Spleen (tissue), 11 donors: ENCODE data around the gene TP53BP1. TPM values are rescaled to one million over a fixed set of nuclear protein-coding genes. Genes with fewer than 3 reads are reported as not detected.

Experiments used
- DNase-seq: peaks from one replicate; pipeline ENCODE4 v3.0.0-alpha.2; 2020
- H3K27ac ChIP-seq, 8 donors: fragments of 200-600 bp; sonication (generic) in 7 of 8; 1 replicate in 4 of 8; 2 replicates in 4 of 8; pipeline versions ENCODE4 v1.5.0 to v1.8.0; 2016 to 2021; ENCODE audit warnings: inconsistent platforms in 4 of 8, mild to moderate bottlenecking in 4 of 8, moderate library complexity in 1 of 8
- H3K27me3 ChIP-seq, 7 donors: fragments of 200-600 bp; sonication (generic) in 6 of 7; replicated peaks in 1 of 7; 1 replicate in 4 of 7; 2 replicates in 3 of 7; pipeline versions ENCODE4 v1.5.0 to v1.8.0; 2016 to 2021; ENCODE audit warnings: inconsistent platforms in 3 of 7, mild to moderate bottlenecking in 1 of 7
- H3K36me3 ChIP-seq, 6 donors: fragments of 200-600 bp; sonication (generic) in 5 of 6; 1 replicate in 4 of 6; 2 replicates in 2 of 6; pipeline versions ENCODE4 v1.5.0 to v1.8.0; 2016 to 2021; ENCODE audit warnings: inconsistent platforms in 2 of 6
- H3K4me1 ChIP-seq, 6 donors: fragments of 200-600 bp; sonication (generic) in 5 of 6; 1 replicate in 3 of 6; 2 replicates in 3 of 6; pipeline versions ENCODE4 v1.5.0 to v1.8.0; 2016 to 2021; ENCODE audit warnings: inconsistent platforms in 3 of 6
- H3K4me3 ChIP-seq, 8 donors: fragments of 200-600 bp; sonication (generic) in 7 of 8; 1 replicate in 4 of 8; 2 replicates in 4 of 8; pipeline versions ENCODE4 v1.5.0 to v1.8.0; 2016 to 2021; ENCODE audit warnings: inconsistent platforms in 4 of 8, mild to moderate bottlenecking in 4 of 8, moderate library complexity in 2 of 8
- H3K9me3 ChIP-seq, 8 donors: fragments of 200-600 bp; sonication (generic) in 7 of 8; 1 replicate in 4 of 8; 2 replicates in 4 of 8; pipeline versions ENCODE4 v1.5.0 to v1.8.0; 2016 to 2021; ENCODE audit warnings: inconsistent platforms in 4 of 8
- POLR2A ChIP-seq, 3 donors: fragments of 450-650 bp; IDR thresholded peaks; one replicate each; pipeline ENCODE4 v1.5.1; 2017; ENCODE audit warnings: antibody characterized with exemption in 3 of 3, mild to moderate bottlenecking in 1 of 3
- POLR2AphosphoS5 ChIP-seq, 3 donors: sonication (generic); formaldehyde crosslinking; IDR thresholded peaks; one replicate each; pipeline ENCODE4 v1.5.1; 2017; ENCODE audit warnings: antibody characterized with exemption in 3 of 3
- WGBS, 5 donors: extraction: QIAGEN DNeasy Blood & Tissue Kit in 3 of 5; methylation state at CpG; one replicate each; pipeline versions ENCODE4 v1.1.5 to v1.1.7; 2013 to 2018; 5-methylcytosine and 5-hydroxymethylcytosine counted together
- intact Hi-C: fragments of 100-400 bp; cut with DNase I; formaldehyde crosslinking; loops from one replicate; pipeline ENCODE4 v1.15.0; 2023; ENCODE audit warnings: low total_unique reads
- polyA plus RNA-seq, 3 donors: library from polyadenylated mRNA; stranded (reverse); fragments of 200-250 nt; gene quantifications; one replicate each; pipeline ENCODE4 v1.2.1, GENCODE V29; 2013
- total RNA-seq, 7 donors: library from RNA; depleted of rRNA in 3 of 7; stranded (reverse); fragments of >200 nt in 3 of 7; fragmentation: NEBNext Ultra II Directional in 4 of 7; extraction: Animal tissue kit (Norgen Biotek cat#: 25700) in 4 of 7; gene quantifications; one replicate each; pipeline versions ENCODE4 v1.1.0 to v1.2.1, GENCODE V29; 2016 to 2021
- TF ChIP-seq, protein P1 (sequence below), 11 experiments: fragments of 200-600 bp in 7 of 11; fragments of 450-650 bp in 4 of 11; sonication (generic) in 4 of 11; IDR thresholded peaks in 8 of 11; conservative IDR thresholded peaks in 3 of 11; 1 replicate in 7 of 11; 2 replicates in 4 of 11; pipeline versions ENCODE4 v1.4.0 to v1.8.0; 2016 to 2021; ENCODE audit warnings: antibody characterized with exemption in 11 of 11, inconsistent platforms in 4 of 11, mild to moderate bottlenecking in 1 of 11
- donor health status: healthy with polysubstance abuse.
- donor health status: DM: no; HTN: no; CAD: no; lungs with moderate emphysema.
- donor health status: DM: no; HTN: no; CAD: no.
- donor health status: Bipolar disorder and iron deficiency.
- donor health status: healthy.
- donor health status: DM: no; HTN: no; CAD: no.
- donor health status: DM: yes; HTN: yes; CAD: no.

The TP53BP1 gene
- total and polyA plus RNA-seq, 10 donors: 7.2 to 55.4 (median 41.1) TPM

GRCh38 chr15:43360821-43361220, 132.1 kb downstream of the TP53BP1 start:
- H3K27me3 ChIP-seq: no peaks in the 10 kb centered on the region
- peaks cover 13 to 90% (median 85%) of the 10 kb centered on the region in 8 donors for H3K9me3 ChIP-seq
- peaks cover 15 to 87% (median 72%) of the 10 kb centered on the region in 6 donors for H3K36me3 ChIP-seq
- intact Hi-C loops: no loop called here
- no peak overlapping the region for H3K4me3 ChIP-seq
- H3K4me1 ChIP-seq: no peaks in the 10 kb centered on the region
- no peak overlapping the region for H3K27ac ChIP-seq
- WGBS, 5 donors: 86 to 98% (median 96%) methylated on average over 4 of the region's 4 CpGs
- no peak for DNase-seq
- TF ChIP-seq, protein P1, sequence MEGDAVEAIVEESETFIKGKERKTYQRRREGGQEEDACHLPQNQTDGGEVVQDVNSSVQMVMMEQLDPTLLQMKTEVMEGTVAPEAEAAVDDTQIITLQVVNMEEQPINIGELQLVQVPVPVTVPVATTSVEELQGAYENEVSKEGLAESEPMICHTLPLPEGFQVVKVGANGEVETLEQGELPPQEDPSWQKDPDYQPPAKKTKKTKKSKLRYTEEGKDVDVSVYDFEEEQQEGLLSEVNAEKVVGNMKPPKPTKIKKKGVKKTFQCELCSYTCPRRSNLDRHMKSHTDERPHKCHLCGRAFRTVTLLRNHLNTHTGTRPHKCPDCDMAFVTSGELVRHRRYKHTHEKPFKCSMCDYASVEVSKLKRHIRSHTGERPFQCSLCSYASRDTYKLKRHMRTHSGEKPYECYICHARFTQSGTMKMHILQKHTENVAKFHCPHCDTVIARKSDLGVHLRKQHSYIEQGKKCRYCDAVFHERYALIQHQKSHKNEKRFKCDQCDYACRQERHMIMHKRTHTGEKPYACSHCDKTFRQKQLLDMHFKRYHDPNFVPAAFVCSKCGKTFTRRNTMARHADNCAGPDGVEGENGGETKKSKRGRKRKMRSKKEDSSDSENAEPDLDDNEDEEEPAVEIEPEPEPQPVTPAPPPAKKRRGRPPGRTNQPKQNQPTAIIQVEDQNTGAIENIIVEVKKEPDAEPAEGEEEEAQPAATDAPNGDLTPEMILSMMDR (IDR thresholded peaks at IDR 0.05 in 8 of 11, conservative IDR thresholded peaks at IDR 0.05 in 3 of 11): no peak
- TF ChIP-seq POLR2A (IDR thresholded peaks at IDR 0.05): no peak
- TF ChIP-seq POLR2AphosphoS5 (IDR thresholded peaks at IDR 0.05): no peak

Other genes starting within 250 kb of the TP53BP1 start
- not detected for gene TGM5, start 226.2 kb downstream of the TP53BP1 start, total RNA-seq
- gene TGM5, start 226.2 kb downstream of the TP53BP1 start, polyA plus RNA-seq: under 1 TPM in 1 of 3 donors, not detected in 2; 0.02 TPM
- not detected for gene TGM7, start 190.9 kb downstream of the TP53BP1 start, total RNA-seq
- not detected for gene TGM7, start 190.9 kb downstream of the TP53BP1 start, polyA plus RNA-seq
- gene LCMT2, start 162.6 kb downstream of the TP53BP1 start, total RNA-seq: 1 to 10 TPM; 5.8 to 9.2 (median 7.3) TPM
- gene LCMT2, start 162.6 kb downstream of the TP53BP1 start, polyA plus RNA-seq: 1 to 10 TPM; 4.3 to 7.6 (median 5.7) TPM
- gene ZSCAN29, start 122.1 kb downstream of the TP53BP1 start, total RNA-seq: 10 to 100 TPM; 21.2 to 33.4 (median 25.4) TPM
- gene ZSCAN29, start 122.1 kb downstream of the TP53BP1 start, polyA plus RNA-seq: 1 to 10 TPM; 4.6 to 7.9 (median 5.4) TPM
- gene TUBGCP4, start 122.1 kb downstream of the TP53BP1 start, total RNA-seq: 10 to 100 TPM; 13.6 to 22.1 (median 19.0) TPM
- gene TUBGCP4, start 122.1 kb downstream of the TP53BP1 start, polyA plus RNA-seq: 1 to 10 TPM; 2.5 to 4.3 (median 3.2) TPM
- 1 to 10 TPM; 2.0 to 5.4 (median 3.1) TPM for gene MAP1A, start 24.5 kb upstream of the TP53BP1 start, total RNA-seq
- under 1 TPM; 0.15 to 0.35 (median 0.20) TPM for gene MAP1A, start 24.5 kb upstream of the TP53BP1 start, polyA plus RNA-seq
- gene PPIP5K1, start 97.1 kb upstream of the TP53BP1 start, total RNA-seq: 10 to 100 TPM in 6 of 7 donors, 1 to 10 TPM in 1; 9.7 to 62.0 (median 43.7) TPM
- gene PPIP5K1, start 97.1 kb upstream of the TP53BP1 start, polyA plus RNA-seq: 1 to 10 TPM; 4.5 to 8.2 (median 7.4) TPM
- gene CKMT1B, start 100.9 kb upstream of the TP53BP1 start, total RNA-seq: not detected
- gene CKMT1B, start 100.9 kb upstream of the TP53BP1 start, polyA plus RNA-seq: under 1 TPM; 0.06 to 0.28 (median 0.21) TPM
- 1 to 10 TPM in 1 of 7 donors, under 1 TPM in 6; 0.37 to 1.2 (median 0.79) TPM for gene STRC, start 125.6 kb upstream of the TP53BP1 start, total RNA-seq
- gene STRC, start 125.6 kb upstream of the TP53BP1 start, polyA plus RNA-seq: 1 to 10 TPM in 1 of 3 donors, under 1 TPM in 2; 0.41 to 1.9 (median 0.90) TPM
- gene CATSPER2, start 155.7 kb upstream of the TP53BP1 start, total RNA-seq: 10 to 100 TPM in 2 of 7 donors, 1 to 10 TPM in 5; 4.3 to 10.9 (median 8.2) TPM
- gene CATSPER2, start 155.7 kb upstream of the TP53BP1 start, polyA plus RNA-seq: 1 to 10 TPM; 2.8 to 9.7 (median 8.6) TPM
- under 1 TPM in 2 of 7 donors, not detected in 5; 0.19 to 0.58 TPM for gene CKMT1A, start 200.7 kb upstream of the TP53BP1 start, total RNA-seq
- gene CKMT1A, start 200.7 kb upstream of the TP53BP1 start, polyA plus RNA-seq: not detected